GM23338 (cell line): ENCODE data around the gene CARMIL1. TPM values are rescaled to one million over a fixed set of nuclear protein-coding genes. Genes with fewer than 3 reads are reported as not detected.

Experiments used
- ATAC-seq: fragments of 200-7000 bp; cut with Tn5 transposase; 3 replicates; pipeline ENCODE4 v1.9.1; 2020
- DNase-seq: peaks from one replicate; pipeline ENCODE4 v3.0.0-alpha.2; 2015; ENCODE audit warnings: low spot score
- H2AFZ ChIP-seq: fragments of 200-600 bp; sonication (generic); 2 replicates; pipeline ENCODE4 v1.8.0; 2016; ENCODE audit warnings: antibody characterized with exemption, mild to moderate bottlenecking, moderate library complexity
- H3F3A ChIP-seq: fragments of 200-600 bp; sonication (generic); replicated peaks from 2 replicates; pipeline ENCODE4 v1.8.0; 2017; ENCODE audit warnings: antibody characterized with exemption, mixed run types, low read depth
- H3K27ac ChIP-seq: fragments of 200-600 bp; sonication (generic); 2 replicates; pipeline ENCODE4 v1.6.1; 2016; ENCODE audit warnings: low read depth
- H3K27me3 ChIP-seq: fragments of 200-600 bp; sonication (generic); 2 replicates; pipeline ENCODE4 v1.8.0; 2016; ENCODE audit warnings: mild to moderate bottlenecking, mixed run types, moderate library complexity; ENCODE audit not compliant: insufficient read depth
- H3K36me3 ChIP-seq: fragments of 200-600 bp; sonication (generic); 2 replicates; pipeline ENCODE4 v1.8.0; 2016; ENCODE audit warnings: mild to moderate bottlenecking; ENCODE audit not compliant: insufficient read depth
- H3K4me1 ChIP-seq: fragments of 200-600 bp; sonication (generic); 2 replicates; pipeline ENCODE4 v1.8.0; 2016; ENCODE audit warnings: mild to moderate bottlenecking, moderate library complexity; ENCODE audit not compliant: insufficient read depth
- H3K4me2 ChIP-seq: fragments of 200-600 bp; sonication (generic); 2 replicates; pipeline ENCODE4 v1.7.1; 2017; ENCODE audit warnings: mixed run types
- H3K4me3 ChIP-seq: fragments of 200-600 bp; sonication (generic); 2 replicates; pipeline ENCODE4 v1.6.1; 2016; ENCODE audit warnings: mixed run types
- H3K79me2 ChIP-seq: fragments of 200-600 bp; sonication (generic); replicated peaks from 2 replicates; pipeline ENCODE4 v1.8.0; 2017; ENCODE audit warnings: mild to moderate bottlenecking; ENCODE audit not compliant: insufficient read depth
- H3K9me2 ChIP-seq: fragments of 200-600 bp; sonication (generic); 2 replicates; pipeline ENCODE4 v1.8.0; 2017; ENCODE audit not compliant: insufficient read depth
- H4K20me1 ChIP-seq: fragments of 200-600 bp; sonication (generic); replicated peaks from 2 replicates; pipeline ENCODE4 v1.8.0; 2017; ENCODE audit warnings: mild to moderate bottlenecking; ENCODE audit not compliant: insufficient read depth
- H3K27ac Mint-ChIP-seq: 2 replicates; pipeline ENCODE4 v1.8.0; 2020; ENCODE audit warnings: inconsistent platforms, mild to moderate bottlenecking, moderate library complexity, mixed read lengths
- H3K27me3 Mint-ChIP-seq: 3 replicates; pipeline ENCODE4 v1.8.0; 2022; ENCODE audit warnings: low read depth, mild to moderate bottlenecking, moderate library complexity, mixed read lengths, inconsistent platforms; ENCODE audit not compliant: insufficient read depth, poor library complexity
- H3K36me3 Mint-ChIP-seq: 3 replicates; pipeline ENCODE4 v1.8.0; 2021; ENCODE audit warnings: low read depth, mild to moderate bottlenecking, inconsistent platforms, moderate library complexity, mixed read lengths
- H3K4me1 Mint-ChIP-seq: 3 replicates; pipeline ENCODE4 v1.8.0; 2020; ENCODE audit warnings: mild to moderate bottlenecking, inconsistent platforms, mixed read lengths
- H3K4me3 Mint-ChIP-seq: 3 replicates; pipeline ENCODE4 v1.8.0; 2021; ENCODE audit warnings: moderate library complexity, mild to moderate bottlenecking, inconsistent platforms, mixed read lengths
- H3K9me3 Mint-ChIP-seq: 3 replicates; pipeline ENCODE4 v1.8.0; 2020; ENCODE audit warnings: moderate library complexity, mild to moderate bottlenecking, inconsistent platforms, mixed read lengths
- CREB1 ChIP-seq: fragments of 250-450 bp; sonication (Bioruptor Pico); IDR thresholded peaks from 2 replicates; pipeline ENCODE4 v1.5.0; 2020; ENCODE audit warnings: low read depth, mild to moderate bottlenecking, moderate library complexity
- ETS1 ChIP-seq: IDR thresholded peaks from 2 replicates; pipeline ENCODE4 v1.6.1; 2016; ENCODE audit warnings: antibody characterized with exemption
- EZH2 ChIP-seq: fragments of 200-600 bp; sonication (generic); IDR thresholded peaks from one replicate; pipeline ENCODE4 v1.8.0; 2017; ENCODE audit warnings: antibody characterized with exemption, mild to moderate bottlenecking, low read depth; ENCODE audit not compliant: unreplicated experiment
- EZH2phosphoT487 ChIP-seq: fragments of 200-600 bp; sonication (generic); IDR thresholded peaks from one replicate; pipeline ENCODE4 v1.8.1; 2018; ENCODE audit warnings: antibody characterized with exemption; ENCODE audit not compliant: unreplicated experiment
- POLR2AphosphoS5 ChIP-seq: IDR thresholded peaks from 2 replicates; pipeline ENCODE4 v1.6.1; 2016; ENCODE audit warnings: antibody characterized with exemption, low read depth
- REST ChIP-seq: IDR thresholded peaks from one replicate; pipeline ENCODE4 v1.6.1; 2018; ENCODE audit warnings: antibody characterized with exemption; ENCODE audit not compliant: unreplicated experiment
- STAT1 ChIP-seq: IDR thresholded peaks from one replicate; pipeline ENCODE4 v1.6.1; 2016; ENCODE audit warnings: antibody characterized with exemption; ENCODE audit not compliant: unreplicated experiment
- ZNF114 ChIP-seq: fragments of 250-450 bp; sonication (Bioruptor Pico); IDR thresholded peaks from 2 replicates; pipeline ENCODE4 v1.5.0; 2020; ENCODE audit warnings: mild to moderate bottlenecking, moderate library complexity
- ZNF331 ChIP-seq: fragments of 250-450 bp; sonication (Bioruptor Pico); IDR thresholded peaks from 2 replicates; pipeline ENCODE4 v1.5.0; 2020; ENCODE audit warnings: low read depth, mild to moderate bottlenecking, moderate library complexity
- ZNF462 ChIP-seq: fragments of 250-450 bp; sonication (Bioruptor Pico); IDR thresholded peaks from 2 replicates; pipeline ENCODE4 v1.5.0; 2020; ENCODE audit warnings: mild to moderate bottlenecking, moderate library complexity
- polyA plus RNA-seq: library from polyadenylated mRNA; unstranded; fragments of >200 nt; fragmentation: Nextera tagmentation; extraction: Ambion mirVana; gene quantifications from 2 replicates; pipeline ENCODE4 v1.2.1, GENCODE V29; 2016
- total RNA-seq: library from RNA; depleted of rRNA; stranded (reverse); fragments of >200 nt; shearing (Covaris generic); gene quantifications from 2 replicates; pipeline ENCODE4 v1.2.3, GENCODE V29; 2014

CARMIL1 gene
- total and polyA plus RNA-seq, 2 experiments from 2014 or later: 43.2 to 66.9 TPM

GRCh38 chr6:25292384-25292783 is 13.2 kb downstream of the CARMIL1 start (continued):
- TF ChIP-seq ZNF462 (no peak), ZNF114 (no peak), ETS1 (no peak), EZH2phosphoT487 (no peak), CREB1 (CRISPR knock-in tag) (no peak), EZH2 (no peak)

GRCh38 chr6:25295651-25296050 is 16.5 kb downstream of the CARMIL1 start:
- no peak overlapping the region for H3K4me3 Mint-ChIP-seq
- ATAC-seq: no peak
- no peaks in the 10 kb centered on the region for H3K27me3 ChIP-seq
- H3K4me3 ChIP-seq: no peak overlapping the region
- no peaks in the 10 kb centered on the region for H3F3A ChIP-seq
- no peak overlapping the region for H2AFZ ChIP-seq
- peaks cover 100% of the 10 kb centered on the region for H3K79me2 ChIP-seq
- no peaks in the 10 kb centered on the region for H3K36me3 ChIP-seq
- no peak overlapping the region for H3K4me2 ChIP-seq
- peaks cover 2% of the 10 kb centered on the region for H3K27me3 Mint-ChIP-seq
- H3K27ac ChIP-seq: 0 out of 2 replicates have a peak overlapping the region, but pooled peaks have one; percentile 26
- no peak overlapping the region for H3K27ac Mint-ChIP-seq
- H3K36me3 Mint-ChIP-seq: no peaks in the 10 kb centered on the region
- DNase-seq: no peak
- H3K4me1 Mint-ChIP-seq: peaks cover 20% of the 10 kb centered on the region; the same call in 2 of the 3 replicates
- H3K4me1 ChIP-seq: peaks cover 12% of the 10 kb centered on the region
- H3K9me3 Mint-ChIP-seq: no peaks in the 10 kb centered on the region
- H3K9me2 ChIP-seq: peaks cover 7% of the 10 kb centered on the region; the same call in 1 of the 2 replicates
- H4K20me1 ChIP-seq: peaks cover 45% of the 10 kb centered on the region
- TF ChIP-seq ZNF114: no peak
- no peak for TF ChIP-seq EZH2
- no peak for TF ChIP-seq ZNF331
- TF ChIP-seq POLR2AphosphoS5: no peak
- no peak for TF ChIP-seq REST
- TF ChIP-seq CREB1 (CRISPR knock-in tag): no peak
- no peak for TF ChIP-seq STAT1
- no peak for TF ChIP-seq ETS1
